ENCODE data around the gene OTUD1. TPM values are rescaled to one million over a fixed set of nuclear protein-coding genes. Genes with fewer than 3 reads are reported as not detected.

OTUD1 gene
- total and polyA plus RNA-seq, 10 of the 15 experiments (the other 5 are each of a cell fraction or from before 2014, with no cell fraction given): 0.18 to 1.6 (median 0.63) TPM; not detected in 1

GRCh38 chr10:23490115-23490514, 51.2 kb downstream of the OTUD1 start:
- intact Hi-C loops (cut with micrococcal nuclease; ENCODE audit: unreplicated experiment): no loop called here
- ChIA-PET POLR2A (no interaction called here), RAD21 (ENCODE audit: unreplicated experiment) (no interaction called here), SMC1A (ENCODE audit: uncharacterized antibody, unreplicated experiment) (no interaction called here), CTCF (no interaction called here)
- H3K27ac ChIP-seq (ENCODE audit: control insufficient read depth, insufficient read depth): no peak overlapping the region
- H3K9me3 ChIP-seq (replicated peaks; ENCODE audit: control insufficient read depth, insufficient read depth, low read length): no peaks in the 10 kb centered on the region
- no peak overlapping the region for H3K4me2 ChIP-seq (ENCODE audit: control insufficient read depth, insufficient read depth)
- in situ Hi-C loops (cut with MboI): no loop called here
- no peak overlapping the region for H2AFZ ChIP-seq (ENCODE audit: control insufficient read depth, low read depth, low read length)
- no peaks in the 10 kb centered on the region for H3K79me2 ChIP-seq (ENCODE audit: control insufficient read depth, insufficient read depth, low read length)
- no peak overlapping the region for H3K9ac ChIP-seq (ENCODE audit: control insufficient read depth, insufficient read depth, low read length)
- FAIRE-seq (no peak), DNase-seq (ENCODE audit: low read depth, low spot score) (no peak), ATAC-seq (no peak)
- BruUV-seq (replicated peaks): no TSS peak
- H3K27me3 ChIP-seq (replicated peaks in 1 of 2; ENCODE audit: control insufficient read depth in 2 of 2, insufficient read depth in 2 of 2, low read length in 1 of 2): no peaks in the 10 kb centered on the region; a peak in 1 of 4 replicates
- H3K4me3 ChIP-seq: no peak overlapping the region
- H4K20me1 ChIP-seq (ENCODE audit: control insufficient read depth, insufficient read depth): no peaks in the 10 kb centered on the region
- 57% methylated on average over 3 of the region's 3 CpGs for WGBS (ENCODE audit: insufficient coverage, insufficient replicate concordance, low lambda C conversion rate, missing lambda C conversion rate)
- TF ChIP-seq YBX1 (IDR thresholded peaks at IDR 0.05) (no peak), ETV6 (conservative IDR thresholded peaks at IDR 0.05 in 1 of 2, IDR thresholded peaks at IDR 0.05 in 1 of 2; ENCODE audit: borderline replicate concordance in 1 of 2, low read depth in 1 of 2) (no peak), FOS (IDR thresholded peaks at IDR 0.05; ENCODE audit: borderline replicate concordance, extremely low read depth, insufficient read length) (no peak)
- TF ChIP-seq, protein P1, sequence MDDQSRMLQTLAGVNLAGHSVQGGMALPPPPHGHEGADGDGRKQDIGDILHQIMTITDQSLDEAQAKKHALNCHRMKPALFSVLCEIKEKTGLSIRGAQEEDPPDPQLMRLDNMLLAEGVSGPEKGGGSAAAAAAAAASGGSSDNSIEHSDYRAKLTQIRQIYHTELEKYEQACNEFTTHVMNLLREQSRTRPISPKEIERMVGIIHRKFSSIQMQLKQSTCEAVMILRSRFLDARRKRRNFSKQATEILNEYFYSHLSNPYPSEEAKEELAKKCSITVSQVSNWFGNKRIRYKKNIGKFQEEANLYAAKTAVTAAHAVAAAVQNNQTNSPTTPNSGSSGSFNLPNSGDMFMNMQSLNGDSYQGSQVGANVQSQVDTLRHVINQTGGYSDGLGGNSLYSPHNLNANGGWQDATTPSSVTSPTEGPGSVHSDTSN (IDR thresholded peaks at IDR 0.05; ENCODE audit: insufficient replicate concordance, low read depth, low read length): no peak
- TF ChIP-seq, protein P2, sequence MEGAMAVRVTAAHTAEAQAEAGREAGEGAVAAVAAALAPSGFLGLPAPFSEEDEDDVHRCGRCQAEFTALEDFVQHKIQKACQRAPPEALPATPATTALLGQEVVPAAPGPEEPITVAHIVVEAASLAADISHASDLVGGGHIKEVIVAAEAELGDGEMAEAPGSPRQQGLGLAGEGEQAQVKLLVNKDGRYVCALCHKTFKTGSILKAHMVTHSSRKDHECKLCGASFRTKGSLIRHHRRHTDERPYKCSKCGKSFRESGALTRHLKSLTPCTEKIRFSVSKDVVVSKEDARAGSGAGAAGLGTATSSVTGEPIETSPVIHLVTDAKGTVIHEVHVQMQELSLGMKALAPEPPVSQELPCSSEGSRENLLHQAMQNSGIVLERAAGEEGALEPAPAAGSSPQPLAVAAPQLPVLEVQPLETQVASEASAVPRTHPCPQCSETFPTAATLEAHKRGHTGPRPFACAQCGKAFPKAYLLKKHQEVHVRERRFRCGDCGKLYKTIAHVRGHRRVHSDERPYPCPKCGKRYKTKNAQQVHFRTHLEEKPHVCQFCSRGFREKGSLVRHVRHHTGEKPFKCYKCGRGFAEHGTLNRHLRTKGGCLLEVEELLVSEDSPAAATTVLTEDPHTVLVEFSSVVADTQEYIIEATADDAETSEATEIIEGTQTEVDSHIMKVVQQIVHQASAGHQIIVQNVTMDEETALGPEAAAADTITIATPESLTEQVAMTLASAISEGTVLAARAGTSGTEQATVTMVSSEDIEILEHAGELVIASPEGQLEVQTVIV (IDR thresholded peaks at IDR 0.05; ENCODE audit: borderline replicate concordance, partially characterized antibody): no peak
- no peaks in the 10 kb centered on the region for H3K36me3 ChIP-seq (ENCODE audit: control insufficient read depth in 2 of 2, insufficient read depth in 2 of 2, low read length in 1 of 2)
- H3K4me1 ChIP-seq (ENCODE audit: control insufficient read depth, insufficient read depth, low read length): no peaks in the 10 kb centered on the region

MicroRNA genes within 50 kb of the gene (microRNA counts, 767-probe panel; counts per million panel counts)
- microRNA hsa-miR-1254: 55.3 counts per million

Small RNAs within 50 kb of the gene (microRNA-seq; reads per million reads assigned to microRNA genes)
- not detected for gene MIR1254-2

Small RNAs within 50 kb of the gene (small RNA-seq; reads per million reads assigned to genes)
- gene MIR1254-2: not detected

Other genes with a start within 250 kb of the OTUD1 start
- gene PTF1A, start 246.8 kb upstream of the OTUD1 start, total RNA-seq (2014; rRNA removed): not detected in 2 replicates
- not detected in 2 replicates for gene PTF1A, start 246.8 kb upstream of the OTUD1 start, total RNA-seq (2014; rRNA removed; fragmentation: Illumina TruSeq; extraction: Trizol)
- gene PTF1A, start 246.8 kb upstream of the OTUD1 start, total RNA-seq (2021): not detected in 2 replicates
- not detected in 2 replicates for gene PTF1A, start 246.8 kb upstream of the OTUD1 start, polyA plus RNA-seq (2011; rRNA removed)
- gene PTF1A, start 246.8 kb upstream of the OTUD1 start, polyA plus RNA-seq (2014; fragmentation: Illumina TruSeq; extraction: Trizol): not detected in 2 replicates
- gene PTF1A, start 246.8 kb upstream of the OTUD1 start, polyA plus RNA-seq (2014; fragmentation: Nextera tagmentation; extraction: Ambion mirVana): not detected
- gene PTF1A, start 246.8 kb upstream of the OTUD1 start, polyA plus RNA-seq (2014; rRNA removed): not detected in 2 replicates
- gene PTF1A, start 246.8 kb upstream of the OTUD1 start, polyA plus RNA-seq (2016; fragmentation: Nextera tagmentation; extraction: Ambion mirVana): not detected
- 0.06 TPM in 1 of 2 replicates, not detected in the other for gene C10orf67, start 94.3 kb upstream of the OTUD1 start, total RNA-seq (2014; rRNA removed)
- gene C10orf67, start 94.3 kb upstream of the OTUD1 start, total RNA-seq (2014; rRNA removed; fragmentation: Illumina TruSeq; extraction: Trizol): not detected in 2 replicates
- not detected in 2 replicates for gene C10orf67, start 94.3 kb upstream of the OTUD1 start, total RNA-seq (2021)
- not detected in 2 replicates for gene C10orf67, start 94.3 kb upstream of the OTUD1 start, polyA plus RNA-seq (2011; rRNA removed)
- gene C10orf67, start 94.3 kb upstream of the OTUD1 start, polyA plus RNA-seq (2014; fragmentation: Illumina TruSeq; extraction: Trizol): not detected in 2 replicates
- not detected for gene C10orf67, start 94.3 kb upstream of the OTUD1 start, polyA plus RNA-seq (2014; fragmentation: Nextera tagmentation; extraction: Ambion mirVana)
- gene C10orf67, start 94.3 kb upstream of the OTUD1 start, polyA plus RNA-seq (2014; rRNA removed): not detected in 2 replicates
- gene C10orf67, start 94.3 kb upstream of the OTUD1 start, polyA plus RNA-seq (2016; fragmentation: Nextera tagmentation; extraction: Ambion mirVana): not detected

Data from GM12878 (cell line).